ENCODE measurements around the gene CD200R1L.

Gene CD200R1L

GRCh38 chr3:112875561-112875960, 28.9 kb upstream of the CD200R1L start:
- no peak for TF ChIP-seq FOXP2 (optimal IDR thresholded peaks at IDR 0.05; ENCODE audit: borderline replicate concordance, extremely low read depth, extremely low read length, insufficient read depth)
- TF ChIP-seq SIN3A (IDR thresholded peaks at IDR 0.05; ENCODE audit: borderline replicate concordance, insufficient read depth, low read length) = no peak
- no peak for TF ChIP-seq POLR2AphosphoS5 (IDR thresholded peaks at IDR 0.05; ENCODE audit: low read depth, low read length)
- no peak for TF ChIP-seq REST (IDR thresholded peaks at IDR 0.05; ENCODE audit: insufficient read depth in 1 of 2, low read depth in 2 of 2, low read length in 2 of 2)
- no peak for TF ChIP-seq TAF1 (IDR thresholded peaks at IDR 0.05; ENCODE audit: borderline replicate concordance, insufficient read depth, low read length)

DNA sequence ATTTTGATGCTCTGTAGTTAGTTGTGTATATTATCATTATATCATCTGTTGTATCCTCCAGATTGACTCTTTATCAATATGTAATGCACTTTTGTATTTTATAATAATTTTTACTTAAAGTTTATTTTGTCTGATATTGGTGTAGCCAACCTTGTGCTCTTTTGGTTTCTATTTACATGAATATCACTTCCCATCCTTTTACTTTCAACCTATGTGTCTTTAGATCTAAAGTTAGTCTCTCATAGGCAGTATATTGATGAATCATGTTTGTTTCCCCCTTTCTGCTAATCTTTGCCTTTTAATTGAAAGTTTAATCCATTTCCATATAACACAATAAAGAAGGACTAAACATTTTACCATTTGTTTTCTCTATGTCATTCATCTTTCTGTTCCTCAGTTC, 28.1 kb upstream of the CD200R1L start:
- TF ChIP-seq FOXP2 (optimal IDR thresholded peaks at IDR 0.05; ENCODE audit: borderline replicate concordance, extremely low read depth, extremely low read length, insufficient read depth) = no peak
- TF ChIP-seq POLR2AphosphoS5 (IDR thresholded peaks at IDR 0.05; ENCODE audit: low read depth, low read length) = no peak
- no peak for TF ChIP-seq SIN3A (IDR thresholded peaks at IDR 0.05; ENCODE audit: borderline replicate concordance, insufficient read depth, low read length)
- no peak for TF ChIP-seq REST (IDR thresholded peaks at IDR 0.05; ENCODE audit: insufficient read depth in 1 of 2, low read depth in 2 of 2, low read length in 2 of 2)
- no peak for TF ChIP-seq TAF1 (IDR thresholded peaks at IDR 0.05; ENCODE audit: borderline replicate concordance, insufficient read depth, low read length)

GRCh38 chr3:112873632-112874031, 27.0 kb upstream of the CD200R1L start:
- no peak for TF ChIP-seq SIN3A (IDR thresholded peaks at IDR 0.05; ENCODE audit: borderline replicate concordance, insufficient read depth, low read length)
- no peak for TF ChIP-seq POLR2AphosphoS5 (IDR thresholded peaks at IDR 0.05; ENCODE audit: low read depth, low read length)
- no peak for TF ChIP-seq REST (IDR thresholded peaks at IDR 0.05; ENCODE audit: insufficient read depth in 1 of 2, low read depth in 2 of 2, low read length in 2 of 2)

GRCh38 chr3:112871735-112872134, 25.1 kb upstream of the CD200R1L start:
- TF ChIP-seq FOXP2 (optimal IDR thresholded peaks at IDR 0.05; ENCODE audit: borderline replicate concordance, extremely low read depth, extremely low read length, insufficient read depth) (no peak), REST (IDR thresholded peaks at IDR 0.05; ENCODE audit: insufficient read depth in 1 of 2, low read depth in 2 of 2, low read length in 2 of 2) (no peak), POLR2AphosphoS5 (IDR thresholded peaks at IDR 0.05; ENCODE audit: low read depth, low read length) (no peak), TAF1 (IDR thresholded peaks at IDR 0.05; ENCODE audit: borderline replicate concordance, insufficient read depth, low read length) (no peak), SIN3A (IDR thresholded peaks at IDR 0.05; ENCODE audit: borderline replicate concordance, insufficient read depth, low read length) (no peak)

DNA sequence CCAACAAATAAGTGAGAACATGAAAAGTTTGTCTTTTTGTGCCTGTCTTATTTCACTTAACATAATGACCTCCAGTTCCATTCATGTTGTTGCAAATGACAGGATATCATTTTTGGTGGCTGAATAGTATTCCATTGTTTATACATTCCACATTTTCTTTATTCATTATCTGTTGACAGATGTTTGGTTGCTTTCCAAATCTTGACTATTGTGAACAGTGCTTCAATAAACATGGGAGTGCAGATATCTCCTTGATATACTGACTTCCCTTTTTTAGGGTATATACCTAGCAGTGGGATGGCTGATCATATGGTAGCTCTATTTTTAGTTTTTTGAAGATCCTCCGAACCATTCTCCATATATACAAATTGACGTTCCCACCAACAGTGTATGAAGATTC, 19.1 kb upstream of the CD200R1L start:
- no peak for TF ChIP-seq POLR2AphosphoS5 (IDR thresholded peaks at IDR 0.05; ENCODE audit: low read depth, low read length)
- no peak for TF ChIP-seq FOXP2 (optimal IDR thresholded peaks at IDR 0.05; ENCODE audit: borderline replicate concordance, extremely low read depth, extremely low read length, insufficient read depth)
- TF ChIP-seq SIN3A (IDR thresholded peaks at IDR 0.05; ENCODE audit: borderline replicate concordance, insufficient read depth, low read length) = no peak
- TF ChIP-seq REST (IDR thresholded peaks at IDR 0.05; ENCODE audit: insufficient read depth in 1 of 2, low read depth in 2 of 2, low read length in 2 of 2) = no peak
- no peak for TF ChIP-seq TAF1 (IDR thresholded peaks at IDR 0.05; ENCODE audit: borderline replicate concordance, insufficient read depth, low read length)

Data from PFSK-1 (cell line).